Measurements from ENCODE around the gene PKN1.

Gene PKN1

DNA sequence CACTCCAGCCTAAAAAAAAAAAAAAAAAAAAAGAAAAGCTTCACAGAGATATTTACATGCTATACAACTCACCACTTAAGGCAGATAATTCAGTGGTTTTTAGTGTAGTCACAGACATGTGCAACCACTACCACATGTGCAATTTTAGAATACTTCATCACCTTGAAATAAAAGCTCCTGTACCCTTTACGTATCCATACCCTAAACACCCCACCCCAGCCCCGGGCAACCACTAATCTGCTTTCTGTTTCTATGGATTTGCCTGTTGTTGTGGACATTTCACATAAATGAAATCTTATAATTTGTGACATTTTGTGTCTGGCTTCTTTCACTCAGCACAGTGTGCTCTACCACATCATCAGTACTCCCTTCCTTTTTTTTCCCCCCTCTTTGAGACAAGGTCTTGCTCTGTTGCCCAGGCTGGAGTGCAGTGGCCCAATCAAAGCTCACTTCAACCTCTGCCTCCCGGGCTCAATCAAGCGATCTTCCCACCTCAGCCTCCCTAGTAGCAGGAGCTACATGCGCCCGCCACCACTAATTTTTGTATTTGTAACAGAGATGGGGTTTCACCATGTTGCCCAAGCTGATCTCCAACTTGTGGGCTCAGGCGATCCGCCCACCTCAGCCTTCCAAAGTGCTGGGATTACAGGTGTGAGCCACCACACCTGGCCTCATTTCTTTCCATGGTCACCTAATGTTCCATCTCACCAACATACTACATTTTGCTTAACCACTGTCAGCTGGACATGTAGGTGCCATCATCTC is 18.0 kb upstream of the PKN1 start:
- no CpG with 5 or more reads among the region's 8 CpGs for WGBS, 2 donors (ENCODE audit: extremely low coverage in 2 of 2, insufficient read length in 2 of 2, insufficient replicate concordance in 1 of 2)

GRCh38 chr19:14416817-14417231 is 16.3 kb upstream of the PKN1 start:
- no peak for DNase-seq (ENCODE audit: low spot score)
- no peak overlapping the region for H4K8ac ChIP-seq (ENCODE audit: low read depth, low read length)
- no peak overlapping the region for H2AFZ ChIP-seq (ENCODE audit: low read length)

More for the DNA sequence above, 18.0 kb upstream of the PKN1 start:
- Histone ChIP-seq H3K9me3 (replicated peaks in 1 of 2; ENCODE audit: control insufficient read depth in 2 of 2, insufficient read depth in 1 of 2, low read depth in 1 of 2, low read length in 2 of 2) (peaks cover 0 to 2% of the 10 kb centered on the region in 2 donors), H2BK12ac (ENCODE audit: low read length) (no peak overlapping the region), H2AK5ac (ENCODE audit: low read depth, low read length) (no peak overlapping the region), H3K18ac (ENCODE audit: low read length) (no peak overlapping the region), H3K14ac (ENCODE audit: low read length) (no peak overlapping the region), H3K27ac (replicated peaks; ENCODE audit: low read length) (no peak overlapping the region), H3K79me1 (ENCODE audit: low read depth, low read length) (peaks cover 37% of the 10 kb centered on the region), H4K8ac (ENCODE audit: low read depth, low read length) (no peak overlapping the region), H3K4me3 (ENCODE audit: low read length in 2 of 2) (peak overlapping the region in 1 of 2 donors; percentile 14), H3K23ac (ENCODE audit: low read depth, low read length, poor library complexity) (no peak overlapping the region), H3K4me2 (ENCODE audit: insufficient read depth, low read length, poor library complexity, severe bottlenecking) (no peak overlapping the region), H3K36me3 (replicated peaks in 1 of 2; ENCODE audit: control insufficient read depth in 2 of 2, insufficient read depth in 2 of 2, low read length in 2 of 2) (peaks cover 36 to 70% of the 10 kb centered on the region in 2 donors), H3K27me3 (ENCODE audit: control insufficient read depth in 3 of 3, insufficient read depth in 3 of 3, low read depth in 1 of 3, low read length in 3 of 3) (no peaks in the 10 kb centered on the region), H2BK120ac (ENCODE audit: low read depth, low read length) (no peak overlapping the region), H3K9ac (ENCODE audit: low read depth, low read length, poor library complexity) (no peak overlapping the region), H2BK15ac (ENCODE audit: low read length) (no peak overlapping the region), H3K4me1 (ENCODE audit: control insufficient read depth in 2 of 2, insufficient read depth in 1 of 2, low read depth in 1 of 2, low read length in 2 of 2) (peaks cover 5 to 17% of the 10 kb centered on the region in 2 donors), H2AFZ (ENCODE audit: low read length) (no peak overlapping the region), H3K4ac (ENCODE audit: low read length) (no peak overlapping the region), H4K91ac (ENCODE audit: low read depth, low read length, poor library complexity) (no peak overlapping the region), H2BK5ac (ENCODE audit: low read length) (no peak overlapping the region)
- DNase-seq (ENCODE audit: low spot score), result no peak

DNA sequence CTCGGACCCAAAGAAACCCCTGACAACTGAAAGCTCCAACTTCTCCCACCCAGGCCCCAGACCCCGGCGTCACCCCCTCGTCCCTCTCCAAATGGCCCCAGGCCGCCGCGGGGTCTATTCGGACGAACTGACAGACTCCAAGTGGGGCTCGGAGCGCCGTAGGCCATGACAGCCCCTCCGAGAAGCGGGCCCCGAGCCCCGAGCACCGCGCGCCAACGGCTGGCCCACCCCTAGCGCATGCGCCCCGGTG is 14.3 kb upstream of the PKN1 start:
- H2AK5ac ChIP-seq (ENCODE audit: low read depth, low read length), result no peak overlapping the region
- peak overlapping the region; percentile 86 for H3K9ac ChIP-seq (ENCODE audit: low read depth, low read length, poor library complexity)
- H3K27me3 ChIP-seq (ENCODE audit: control insufficient read depth in 3 of 3, insufficient read depth in 3 of 3, low read depth in 1 of 3, low read length in 3 of 3), result no peaks in the 10 kb centered on the region
- H3K14ac ChIP-seq (ENCODE audit: low read length), result peak overlapping the region; percentile 56
- H2BK5ac ChIP-seq (ENCODE audit: low read length), result peak overlapping the region; percentile 2
- peaks cover 17% of the 10 kb centered on the region for H3K79me1 ChIP-seq (ENCODE audit: low read depth, low read length)
- H3K27ac ChIP-seq (replicated peaks; ENCODE audit: low read length), result peak overlapping the region; percentile 91
- H2BK120ac ChIP-seq (ENCODE audit: low read depth, low read length), result no peak overlapping the region
- WGBS, 2 donors (ENCODE audit: extremely low coverage in 2 of 2, insufficient read length in 2 of 2, insufficient replicate concordance in 1 of 2), result no CpG with 5 or more reads among the region's 23 CpGs
- peak overlapping the region; percentile 99 for H3K18ac ChIP-seq (ENCODE audit: low read length)
- no peak overlapping the region for H4K91ac ChIP-seq (ENCODE audit: low read depth, low read length, poor library complexity)
- H2BK12ac ChIP-seq (ENCODE audit: low read length), result no peak overlapping the region
- H3K36me3 ChIP-seq (replicated peaks in 1 of 2; ENCODE audit: control insufficient read depth in 2 of 2, insufficient read depth in 2 of 2, low read length in 2 of 2), result peaks cover 7 to 33% of the 10 kb centered on the region in 2 donors
- H2AFZ ChIP-seq (ENCODE audit: low read length), result peak overlapping the region; percentile 96
- peaks cover 5 to 17% of the 10 kb centered on the region in 2 donors for H3K4me1 ChIP-seq (ENCODE audit: control insufficient read depth in 2 of 2, insufficient read depth in 1 of 2, low read depth in 1 of 2, low read length in 2 of 2)
- peak overlapping the region; percentile 73 for H3K23ac ChIP-seq (ENCODE audit: low read depth, low read length, poor library complexity)
- H3K9me3 ChIP-seq (replicated peaks in 1 of 2; ENCODE audit: control insufficient read depth in 2 of 2, insufficient read depth in 1 of 2, low read depth in 1 of 2, low read length in 2 of 2), result no peaks in the 10 kb centered on the region
- H4K8ac ChIP-seq (ENCODE audit: low read depth, low read length), result no peak overlapping the region
- DNase-seq (ENCODE audit: low spot score), result no peak
- H3K4ac ChIP-seq (ENCODE audit: low read length), result no peak overlapping the region
- peak overlapping the region; percentile 80 for H3K4me2 ChIP-seq (ENCODE audit: insufficient read depth, low read length, poor library complexity, severe bottlenecking)
- H3K4me3 ChIP-seq (ENCODE audit: low read length in 2 of 2), result peak overlapping the region; percentile 80 to 89
- no peak overlapping the region for H2BK15ac ChIP-seq (ENCODE audit: low read length)

More at GRCh38 chr19:14416817-14417231, 16.3 kb upstream of the PKN1 start:
- Histone ChIP-seq H3K4ac (ENCODE audit: low read length) (no peak overlapping the region), H2BK5ac (ENCODE audit: low read length) (no peak overlapping the region), H3K23ac (ENCODE audit: low read depth, low read length, poor library complexity) (no peak overlapping the region), H3K14ac (ENCODE audit: low read length) (no peak overlapping the region), H2AK5ac (ENCODE audit: low read depth, low read length) (no peak overlapping the region), H2BK15ac (ENCODE audit: low read length) (no peak overlapping the region), H3K27me3 (ENCODE audit: control insufficient read depth in 3 of 3, insufficient read depth in 3 of 3, low read depth in 1 of 3, low read length in 3 of 3) (no peaks in the 10 kb centered on the region), H2BK12ac (ENCODE audit: low read length) (no peak overlapping the region), H2BK120ac (ENCODE audit: low read depth, low read length) (no peak overlapping the region), H3K9ac (ENCODE audit: low read depth, low read length, poor library complexity) (no peak overlapping the region), H3K4me3 (ENCODE audit: low read length in 2 of 2) (no peak overlapping the region), H3K9me3 (replicated peaks in 1 of 2; ENCODE audit: control insufficient read depth in 2 of 2, insufficient read depth in 1 of 2, low read depth in 1 of 2, low read length in 2 of 2) (peaks cover 0 to 1% of the 10 kb centered on the region in 2 donors), H3K4me2 (ENCODE audit: insufficient read depth, low read length, poor library complexity, severe bottlenecking) (no peak overlapping the region), H3K79me1 (ENCODE audit: low read depth, low read length) (peaks cover 32% of the 10 kb centered on the region), H3K18ac (ENCODE audit: low read length) (no peak overlapping the region), H3K36me3 (replicated peaks in 1 of 2; ENCODE audit: control insufficient read depth in 2 of 2, insufficient read depth in 2 of 2, low read length in 2 of 2) (peaks cover 20 to 53% of the 10 kb centered on the region in 2 donors), H4K91ac (ENCODE audit: low read depth, low read length, poor library complexity) (no peak overlapping the region), H3K27ac (replicated peaks; ENCODE audit: low read length) (no peak overlapping the region), H3K4me1 (ENCODE audit: control insufficient read depth in 2 of 2, insufficient read depth in 1 of 2, low read depth in 1 of 2, low read length in 2 of 2) (peaks cover 5 to 17% of the 10 kb centered on the region in 2 donors)
- no CpG with 5 or more reads among the region's 6 CpGs for WGBS, 2 donors (ENCODE audit: extremely low coverage in 2 of 2, insufficient read length in 2 of 2, insufficient replicate concordance in 1 of 2)

- Histone ChIP-seq H3K4me2 (ENCODE audit: insufficient read depth, low read length, poor library complexity, severe bottlenecking) (peak within 1 kb of the TSS; percentile 80), H3K9me3 (replicated peaks in 1 of 2; ENCODE audit: control insufficient read depth in 2 of 2, insufficient read depth in 1 of 2, low read depth in 1 of 2, low read length in 2 of 2) (no peaks in the 10 kb centered on the region), H2AK5ac (ENCODE audit: low read depth, low read length) (no peak within 1 kb of the TSS), H3K4me1 (ENCODE audit: control insufficient read depth in 2 of 2, insufficient read depth in 1 of 2, low read depth in 1 of 2, low read length in 2 of 2) (peaks cover 5 to 17% of the 10 kb centered on the region in 2 donors), H3K4me3 (ENCODE audit: low read length in 2 of 2) (peak within 1 kb of the TSS; percentile 80 to 89), H3K36me3 (replicated peaks in 1 of 2; ENCODE audit: control insufficient read depth in 2 of 2, insufficient read depth in 2 of 2, low read length in 2 of 2) (peaks cover 5 to 30% of the 10 kb centered on the region in 2 donors), H3K9ac (ENCODE audit: low read depth, low read length, poor library complexity) (peak within 1 kb of the TSS; percentile 86), H3K4ac (ENCODE audit: low read length) (peak within 1 kb of the TSS; percentile 19), H2BK15ac (ENCODE audit: low read length) (no peak within 1 kb of the TSS), H4K8ac (ENCODE audit: low read depth, low read length) (no peak within 1 kb of the TSS), H3K14ac (ENCODE audit: low read length) (peak within 1 kb of the TSS; percentile 56), H2AFZ (ENCODE audit: low read length) (peak within 1 kb of the TSS; percentile 96), H3K18ac (ENCODE audit: low read length) (peak within 1 kb of the TSS; percentile 99), H3K79me1 (ENCODE audit: low read depth, low read length) (peaks cover 14% of the 10 kb centered on the region), H4K91ac (ENCODE audit: low read depth, low read length, poor library complexity) (no peak within 1 kb of the TSS), H3K27ac (replicated peaks; ENCODE audit: low read length) (peak within 1 kb of the TSS; percentile 91), H3K23ac (ENCODE audit: low read depth, low read length, poor library complexity) (peak within 1 kb of the TSS; percentile 73), H2BK5ac (ENCODE audit: low read length) (peak within 1 kb of the TSS; percentile 2), H3K27me3 (ENCODE audit: control insufficient read depth in 3 of 3, insufficient read depth in 3 of 3, low read depth in 1 of 3, low read length in 3 of 3) (no peaks in the 10 kb centered on the region), H2BK120ac (ENCODE audit: low read depth, low read length) (no peak within 1 kb of the TSS), H2BK12ac (ENCODE audit: low read length) (no peak within 1 kb of the TSS)
- DNase-seq (ENCODE audit: low spot score), result peak; percentile 98
- no CpG with 5 or more reads among the region's 57 CpGs for WGBS, 2 donors (ENCODE audit: extremely low coverage in 2 of 2, insufficient read length in 2 of 2, insufficient replicate concordance in 1 of 2)
Observed at GRCh38 chr19:14419106-14419813, 13.8 kb upstream of the PKN1 start, which contains the start of gene DDX39A. Gene DDX39A (minus strand): TSS chr19:14419341. CDS start chr19:14413220, 6,121 bp downstream.
